IMR-90 (cell line): ENCODE results near the gene BCAR1. TPM values are rescaled to one million over a fixed set of nuclear protein-coding genes. Genes with fewer than 3 reads are reported as not detected.

Source experiments
- ATAC-seq: fragments of 200-7000 bp; cut with Tn5 transposase; 2 replicates; pipeline ENCODE4 v1.9.1; 2020; ENCODE audit warnings: low read depth, mild to moderate bottlenecking, moderate library complexity
- BruUV-seq: library from RNA; stranded (reverse); fragments of 400-500 nt; replicated peaks from 2 replicates; lab custom pipeline; 2021; lab: Mats Ljungman, UMichigan
- CTCF ChIA-PET: fragments of 300-600 bp; formaldehyde crosslinking; extraction: SDS; loops from one replicate; lab custom pipeline; 2021; ENCODE audit warnings: antibody characterized with exemption; lab: Yijun Ruan, JAX
- POLR2A ChIA-PET: fragments of 300-600 bp; sonication (Branson Sonifier 250); formaldehyde crosslinking; loops from one replicate; lab custom pipeline; 2022; ENCODE audit warnings: antibody characterized with exemption; ENCODE audit not compliant: unreplicated experiment; lab: Charles Lee
- DNase-seq: peaks from one replicate; pipeline ENCODE4 v3.0.0; 2013
- H2AFZ ChIP-seq: replicated peaks from 2 replicates; pipeline ENCODE3; 2013; ENCODE audit warnings: low read length, mild to moderate bottlenecking; ENCODE audit not compliant: poor library complexity
- H2AK5ac ChIP-seq: 2 replicates; pipeline ENCODE4 v1.6.1; 2013; ENCODE audit warnings: low read depth, low read length, inconsistent platforms
- H2AK9ac ChIP-seq: replicated peaks from 2 replicates; pipeline ENCODE3; 2013; ENCODE audit warnings: mild to moderate bottlenecking, low read depth, low read length, moderate library complexity; ENCODE audit not compliant: poor library complexity
- H2BK120ac ChIP-seq: 2 replicates; pipeline ENCODE4 v1.6.1; 2013; ENCODE audit warnings: low read depth, low read length, inconsistent platforms
- H2BK15ac ChIP-seq: 3 replicates; pipeline ENCODE4 v1.6.1; 2013; ENCODE audit warnings: low read depth, low read length, inconsistent platforms
- H2BK20ac ChIP-seq: 2 replicates; pipeline ENCODE4 v1.6.1; 2013; ENCODE audit warnings: low read depth, mild to moderate bottlenecking, inconsistent platforms, low read length, moderate library complexity
- H2BK5ac ChIP-seq: 2 replicates; pipeline ENCODE4 v1.6.1; 2013; ENCODE audit warnings: mild to moderate bottlenecking, low read depth, low read length, inconsistent platforms; ENCODE audit not compliant: poor library complexity, severe bottlenecking
- H3K14ac ChIP-seq: replicated peaks from 2 replicates; pipeline ENCODE4 v1.6.1; 2013; ENCODE audit warnings: low read depth, low read length, inconsistent platforms
- H3K18ac ChIP-seq: 2 replicates; pipeline ENCODE4 v1.6.1; 2013; ENCODE audit warnings: low read depth, low read length, control low read depth
- H3K23ac ChIP-seq: 2 replicates; pipeline ENCODE4 v1.6.1; 2013; ENCODE audit warnings: low read depth, low read length, inconsistent platforms
- H3K27ac ChIP-seq: 2 replicates; pipeline ENCODE4 v1.5.1; 2013; ENCODE audit warnings: mild to moderate bottlenecking, control low read depth, low read length; ENCODE audit not compliant: insufficient read depth
- H3K27me3 ChIP-seq: 2 replicates; pipeline ENCODE4 v1.6.1; 2013; ENCODE audit warnings: low read length; ENCODE audit not compliant: control insufficient read depth, insufficient read depth
- H3K36me3 ChIP-seq: 2 replicates; pipeline ENCODE4 v1.6.1; 2013; ENCODE audit warnings: low read length, mixed read lengths; ENCODE audit not compliant: control insufficient read depth, insufficient read depth
- H3K4ac ChIP-seq: 2 replicates; pipeline ENCODE4 v1.6.1; 2013; ENCODE audit warnings: low read depth, low read length, inconsistent platforms
- H3K4me1 ChIP-seq: 2 replicates; pipeline ENCODE4 v1.6.1; 2013; ENCODE audit warnings: low read length, mixed read lengths; ENCODE audit not compliant: control insufficient read depth, insufficient read depth
- H3K4me2 ChIP-seq: 2 replicates; pipeline ENCODE4 v1.6.1; 2013; ENCODE audit warnings: low read depth, mild to moderate bottlenecking, control low read depth, low read length, moderate library complexity
- H3K4me3 ChIP-seq: 2 replicates; pipeline ENCODE4 v1.5.1; 2013; ENCODE audit warnings: low read depth, mild to moderate bottlenecking, control low read depth, low read length, moderate library complexity; ENCODE audit not compliant: insufficient read depth
- H3K56ac ChIP-seq: 2 replicates; pipeline ENCODE4 v1.6.1; 2013; ENCODE audit warnings: low read length, inconsistent platforms; ENCODE audit not compliant: insufficient read depth; ENCODE audit errors: extremely low read depth
- H3K79me1 ChIP-seq, 2 experiments: 2 replicates each; pipeline ENCODE4 v1.6.1; 2013; ENCODE audit warnings: low read length in 2 of 2, inconsistent platforms in 1 of 2, low read depth in 1 of 2
- H3K9ac ChIP-seq: 2 replicates; pipeline ENCODE4 v1.6.1; 2013; ENCODE audit warnings: low read depth, low read length, control low read depth
- H3K9me1 ChIP-seq: 2 replicates; pipeline ENCODE4 v1.6.1; 2013; ENCODE audit warnings: low read length, inconsistent platforms; ENCODE audit not compliant: insufficient read depth
- H3K9me3 ChIP-seq: 2 replicates; pipeline ENCODE4 v1.6.1; 2013; ENCODE audit warnings: low read length; ENCODE audit not compliant: control insufficient read depth, insufficient read depth
- H4K20me1 ChIP-seq: 2 replicates; pipeline ENCODE4 v1.6.1; 2013; ENCODE audit warnings: low read length, inconsistent platforms; ENCODE audit not compliant: insufficient read depth
- H4K5ac ChIP-seq: 2 replicates; pipeline ENCODE4 v1.6.1; 2013; ENCODE audit warnings: mild to moderate bottlenecking, low read depth, low read length, control low read depth
- H4K8ac ChIP-seq, 2 experiments: 2 replicates each; pipeline ENCODE4 v1.6.1; 2013; ENCODE audit warnings: low read depth in 2 of 2, low read length in 2 of 2, control low read depth in 1 of 2, inconsistent platforms in 1 of 2
- H4K91ac ChIP-seq: 2 replicates; pipeline ENCODE4 v1.6.1; 2013; ENCODE audit warnings: low read depth, low read length, inconsistent platforms; ENCODE audit not compliant: insufficient read depth
- CEBPB ChIP-seq: IDR thresholded peaks from 2 replicates; pipeline ENCODE4 v1.6.1; 2012; ENCODE audit warnings: low read depth, low read length, improper control_type of control experiment
- CHD1 ChIP-seq: IDR thresholded peaks from 2 replicates; pipeline ENCODE4 v1.6.1; 2012; ENCODE audit warnings: low read depth, low read length, improper control_type of control experiment
- CTCF ChIP-seq: conservative IDR thresholded peaks from 2 replicates; pipeline ENCODE4 v1.5.1; 2012; ENCODE audit warnings: mild to moderate bottlenecking, low read depth, low read length, improper control_type of control experiment
- FOS ChIP-seq: fragments of 150-350 bp; IDR thresholded peaks from 2 replicates; pipeline ENCODE4 v1.6.1; 2016; ENCODE audit warnings: low read depth, low read length
- MAFK ChIP-seq: IDR thresholded peaks from 2 replicates; pipeline ENCODE4 v1.6.1; 2012; ENCODE audit warnings: low read depth, low read length, improper control_type of control experiment
- MAZ ChIP-seq: IDR thresholded peaks from 2 replicates; pipeline ENCODE4 v1.6.1; 2012; ENCODE audit warnings: low read depth, mild to moderate bottlenecking, low read length, improper control_type of control experiment, moderate library complexity, borderline replicate concordance
- NFE2L2 ChIP-seq: fragments of 150-350 bp; IDR thresholded peaks from 2 replicates; pipeline ENCODE4 v1.6.1; 2016; ENCODE audit warnings: low read depth, mild to moderate bottlenecking, low read length
- RAD21 ChIP-seq: IDR thresholded peaks from 2 replicates; pipeline ENCODE4 v1.6.1; 2012; ENCODE audit warnings: low read length, improper control_type of control experiment
- SMC3 ChIP-seq: fragments of 150-350 bp; IDR thresholded peaks from 2 replicates; pipeline ENCODE4 v1.6.1; 2016; ENCODE audit warnings: low read depth, mild to moderate bottlenecking, antibody characterized with exemption, low read length, moderate library complexity
- WGBS, 2 experiments: methylation state at CpG; one replicate each; pipeline versions ENCODE4 v1.1.5 to v1.1.7; 2013; ENCODE audit warnings: missing lambda C conversion rate in 2 of 2; ENCODE audit not compliant: insufficient read length in 1 of 2; ENCODE audit errors: extremely low coverage in 2 of 2; 5-methylcytosine and 5-hydroxymethylcytosine counted together
- dilution Hi-C: fragments of 300-500 bp; cut with HindIII; formaldehyde crosslinking; loops from one replicate; pipeline ENCODE4 v1.14.3; 2018; ENCODE audit warnings: low sequenced_read_pairs; ENCODE audit not compliant: unreplicated experiment
- in situ Hi-C: fragments of 300-500 bp; cut with MboI; formaldehyde crosslinking; loops from 3 replicates; pipeline ENCODE4 v1.14.3; 2019; ENCODE audit warnings: low sequenced_read_pairs, inconsistent platforms, mixed read lengths
- intact Hi-C: fragments of 100-400 bp; cut with micrococcal nuclease; formaldehyde crosslinking; loops from 2 replicates; pipeline ENCODE4 v1.10.0; 2022
- polyA plus RNA-seq, 3 experiments: library from polyadenylated mRNA; depleted of rRNA; stranded (reverse); fragments of >200 nt; gene quantifications; 2 replicates each; pipeline ENCODE4 v1.2.3, GENCODE V29; 2012; ENCODE audit warnings: low replicate concordance in 1 of 3
- total RNA-seq: library from RNA; depleted of rRNA; stranded (reverse); fragments of >200 nt; gene quantifications from 2 replicates; pipeline ENCODE4 v1.2.3, GENCODE V29; 2012

Gene BCAR1
- total and polyA plus RNA-seq, 2 of the 4 experiments (the other 2 are of a cell fraction) = 18.1 to 99.4 TPM

- CTCF ChIA-PET = interaction anchor here (1.1 kb wide), 2 partner anchors 66 to 168 kb away, joined by 3 read pairs; no protein-coding TSS in a partner anchor
- intact Hi-C loops = no loop called here
Measured at GRCh38 chr16:75238853-75239541, 12.4 kb downstream of the BCAR1 start.

More at GRCh38 chr16:75238853-75239541, 12.4 kb downstream of the BCAR1 start:
- H3K56ac ChIP-seq = no peak overlapping the region
- peak overlapping the region; percentile 93 for H4K91ac ChIP-seq
- H4K20me1 ChIP-seq = peaks cover 90% of the 10 kb centered on the region
- TF ChIP-seq CHD1 (no peak; the same call in 1 of the 2 replicates), NFE2L2 (peak; percentile 31; the same call in 1 of the 2 replicates), CEBPB (no peak), CTCF (peak; percentile 29), MAFK (no peak), RAD21 (peak; percentile 28), MAZ (no peak), SMC3 (0 out of 2 replicates have a peak, but pooled peaks have one; percentile 14), FOS (no peak)
- DNase-seq (no peak), ATAC-seq (peak; percentile 27)
- no TSS peak for BruUV-seq
- H4K5ac ChIP-seq = peak overlapping the region; percentile 74; the same call in 1 of the 2 replicates
- H3K9ac ChIP-seq = peak overlapping the region; percentile 54
- in situ Hi-C loops = no loop called here
- H3K4me3 ChIP-seq = no peak overlapping the region
- H3K4me1 ChIP-seq = peaks cover 38% of the 10 kb centered on the region
- peak overlapping the region; percentile 87 for H3K23ac ChIP-seq
- H2BK120ac ChIP-seq = peak overlapping the region; percentile 75
- H3K18ac ChIP-seq = peak overlapping the region; percentile 66
- peak overlapping the region; percentile 50 for H3K14ac ChIP-seq
- POLR2A ChIA-PET = no interaction called here
- no peaks in the 10 kb centered on the region for H3K27me3 ChIP-seq
- H2BK5ac ChIP-seq = peak overlapping the region; percentile 94
- peaks cover 68% of the 10 kb centered on the region for H3K36me3 ChIP-seq
- peak overlapping the region; percentile 39; the same call in 1 of the 3 replicates for H2BK15ac ChIP-seq
- peak overlapping the region; percentile 87 for H3K27ac ChIP-seq
- H3K4ac ChIP-seq = peak overlapping the region; percentile 95
- WGBS, 2 experiments = 67% methylated on average over 1 of the region's 16 CpGs; no CpG with 5 or more reads in 1 of the 2 experiments
- H3K9me1 ChIP-seq = peaks cover 15% of the 10 kb centered on the region
- H3K4me2 ChIP-seq = peak overlapping the region; percentile 39
- peak overlapping the region; percentile 71 for H2AFZ ChIP-seq
- H3K79me1 ChIP-seq = peaks cover 10 to 58% of the 10 kb centered on the region in 2 experiments; a peak in 3 of 4 replicates
- no peaks in the 10 kb centered on the region for H3K9me3 ChIP-seq
- peak overlapping the region; percentile 98 for H2AK9ac ChIP-seq
- peak overlapping the region; percentile 33; the same call in 1 of the 2 replicates for H2BK20ac ChIP-seq
- H2AK5ac ChIP-seq = peak overlapping the region; percentile 94
- dilution Hi-C loops = no loop called here
- H4K8ac ChIP-seq = peak overlapping the region; percentile 64 to 86
